NCI-H510A treated with DMSO at 0.1 percent for 48 hours (cell line): ENCODE data around the gene GPS1.

ENCODE experiments used
- DNase-seq: peaks from one replicate; lab custom pipeline; 2025; lab: John Stamatoyannopoulos, UW

The GPS1 gene

DNA sequence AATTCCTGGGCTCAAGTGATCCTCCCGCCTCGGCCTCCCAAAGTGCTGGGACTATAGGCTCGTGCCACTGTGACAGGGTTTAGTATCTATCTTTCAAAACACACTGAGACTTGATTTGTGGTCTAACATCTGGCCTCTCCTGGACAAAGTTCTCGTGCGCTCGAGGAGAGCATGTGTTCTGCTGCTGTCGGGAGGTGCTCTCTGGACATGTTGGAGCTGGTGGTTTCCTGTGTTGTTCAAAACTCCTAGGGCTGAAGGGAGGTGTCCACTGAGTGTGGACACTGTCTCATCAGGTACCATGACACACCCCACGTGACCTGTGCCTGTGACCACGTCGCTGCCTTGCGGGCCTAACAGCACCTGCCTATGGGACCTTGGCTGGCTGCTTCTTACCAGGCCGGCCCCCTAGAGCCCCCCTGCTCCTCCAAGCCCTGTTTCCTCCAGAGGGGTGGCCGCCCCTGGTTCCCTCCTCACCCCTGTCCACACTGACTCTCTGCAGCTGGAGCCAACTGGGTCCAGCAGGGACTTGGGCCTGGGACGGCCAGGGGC, 5.7 kb upstream of the GPS1 start:
- no peak for DNase-seq

DNA sequence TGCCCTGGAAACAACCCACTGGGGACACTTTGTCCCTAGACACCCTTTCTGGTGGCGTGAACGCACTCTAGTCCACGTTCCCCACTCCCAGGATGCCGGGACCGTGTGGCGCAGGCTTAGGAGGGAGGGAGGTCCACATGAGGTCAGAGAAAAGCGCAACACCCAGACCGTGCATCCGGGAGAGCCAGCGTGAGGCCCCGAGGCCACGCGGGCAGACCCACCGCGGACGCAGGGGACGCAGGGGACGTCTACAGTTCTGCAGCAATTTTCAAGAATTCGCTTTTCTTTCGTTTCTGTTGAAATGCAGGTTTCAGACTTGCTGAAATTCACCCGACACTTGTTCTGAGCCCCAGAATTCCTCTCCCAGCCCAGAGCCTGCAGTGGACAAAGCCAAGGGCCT, 4.8 kb upstream of the GPS1 start:
- DNase-seq: no peak

DNA sequence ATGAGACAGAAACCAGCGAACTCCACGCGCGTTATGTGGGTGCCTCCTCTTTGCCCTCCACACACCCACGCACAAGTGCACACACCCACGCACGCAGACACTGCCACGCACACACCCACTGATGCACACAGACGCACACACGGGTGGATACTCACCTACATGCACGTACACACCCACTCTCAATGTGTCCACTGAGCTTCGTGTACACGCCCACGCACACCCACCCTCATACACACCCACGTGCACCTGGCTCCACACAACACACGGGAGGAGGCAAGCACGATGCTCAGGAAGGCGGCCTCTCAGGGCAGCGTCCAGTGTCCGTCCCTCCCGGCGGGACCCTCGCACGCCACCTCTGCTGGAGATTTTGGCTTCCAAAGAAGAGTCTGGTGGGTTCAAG, 4.3 kb upstream of the GPS1 start:
- DNase-seq: no peak

DNA sequence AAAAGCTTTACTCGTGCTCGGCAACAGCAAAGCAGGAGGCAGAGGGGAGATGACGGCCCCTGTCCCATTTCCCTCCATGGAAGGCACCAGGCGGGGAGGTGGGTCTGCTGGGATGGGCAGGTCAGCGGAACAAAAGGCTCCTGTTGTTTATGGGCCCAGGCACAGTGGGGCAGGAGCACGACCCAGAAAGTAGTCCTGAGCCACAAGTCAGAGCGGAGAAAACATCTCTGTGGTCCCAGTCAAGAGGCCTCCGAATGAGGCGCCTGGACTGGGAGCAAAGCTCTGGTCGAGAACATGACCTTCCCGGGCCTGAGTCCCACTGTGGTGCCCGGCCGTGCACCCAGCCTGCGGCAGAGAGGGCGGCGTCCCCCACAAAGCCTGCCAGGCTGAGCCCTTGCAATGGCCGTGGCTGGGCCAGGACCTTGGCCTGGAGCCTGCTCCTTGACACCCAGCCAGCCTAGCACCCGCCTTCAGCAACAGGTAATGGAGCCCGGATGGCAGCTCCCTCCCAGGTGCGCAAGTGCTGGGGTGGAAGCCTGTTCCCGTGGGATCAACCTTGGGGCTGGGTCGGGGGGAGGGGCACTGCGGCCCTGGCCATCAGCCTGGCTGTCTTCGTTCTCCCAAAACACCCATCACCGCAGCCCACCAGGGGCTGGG, 3.7 kb upstream of the GPS1 start:
- no peak for DNase-seq

DNA sequence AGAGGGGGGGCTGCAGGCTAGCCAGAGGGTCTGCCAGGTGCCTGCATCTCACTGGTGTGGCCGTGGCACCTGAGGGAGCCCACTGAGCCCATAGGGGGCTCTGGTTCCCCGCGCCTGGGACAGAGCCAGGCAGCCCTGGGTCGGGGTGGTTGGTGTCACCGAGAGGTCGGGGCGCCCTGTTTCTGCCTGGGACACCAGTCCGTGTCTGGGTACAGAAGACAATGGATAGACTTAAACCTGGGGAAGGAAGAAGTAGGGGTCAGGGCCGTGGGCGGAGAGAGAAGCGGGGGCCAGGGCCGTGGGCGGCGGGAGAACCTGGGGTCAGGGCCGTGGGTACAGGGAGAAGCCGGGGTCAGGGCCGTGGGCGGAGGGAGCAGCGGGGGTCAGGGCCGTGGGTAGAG, 3.1 kb upstream of the GPS1 start:
- DNase-seq: no peak

DNA sequence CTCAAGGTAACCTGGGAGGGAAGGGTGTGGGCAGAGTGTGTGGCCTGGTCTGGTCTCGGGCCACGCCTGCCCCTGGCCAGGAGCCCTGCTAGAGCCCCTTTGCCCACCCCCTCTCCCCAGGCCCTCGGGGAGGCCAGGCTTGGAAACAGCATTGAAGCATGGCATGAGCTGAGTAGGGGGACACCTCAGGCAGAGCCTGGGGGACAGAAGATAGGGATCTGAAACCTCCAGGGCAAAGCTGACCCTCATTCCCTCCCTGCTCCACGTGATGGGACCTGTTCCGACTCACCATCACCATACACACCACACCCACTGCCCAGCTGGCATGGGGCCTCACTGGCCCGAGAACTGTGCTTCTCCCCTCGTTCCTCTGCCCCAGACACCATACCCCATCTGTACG, 2.6 kb upstream of the GPS1 start:
- DNase-seq: no peak

DNA sequence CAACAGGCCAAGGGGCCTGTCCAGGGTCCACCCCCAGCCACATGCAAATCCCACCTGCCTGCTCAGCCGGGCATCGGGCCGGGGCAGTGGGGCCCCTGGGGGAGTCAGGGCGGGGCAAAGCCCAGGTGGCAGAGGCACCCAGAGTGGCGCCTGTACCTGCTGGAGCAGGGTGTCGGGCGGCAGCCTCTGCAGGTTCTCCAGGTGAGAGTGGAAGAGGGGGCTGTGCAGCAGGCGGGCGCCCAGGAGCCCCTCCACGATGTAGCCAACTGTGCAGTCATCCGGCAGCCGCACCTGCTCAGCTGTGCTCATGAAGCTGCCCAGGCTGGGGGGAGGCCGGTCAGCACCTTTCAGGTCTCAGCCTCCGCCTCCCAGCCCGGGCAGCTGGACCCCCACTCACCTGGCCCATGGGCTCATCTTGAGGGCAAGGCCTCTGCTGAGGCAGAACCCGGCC, 2.2 kb upstream of the GPS1 start:
- no peak for DNase-seq

DNA sequence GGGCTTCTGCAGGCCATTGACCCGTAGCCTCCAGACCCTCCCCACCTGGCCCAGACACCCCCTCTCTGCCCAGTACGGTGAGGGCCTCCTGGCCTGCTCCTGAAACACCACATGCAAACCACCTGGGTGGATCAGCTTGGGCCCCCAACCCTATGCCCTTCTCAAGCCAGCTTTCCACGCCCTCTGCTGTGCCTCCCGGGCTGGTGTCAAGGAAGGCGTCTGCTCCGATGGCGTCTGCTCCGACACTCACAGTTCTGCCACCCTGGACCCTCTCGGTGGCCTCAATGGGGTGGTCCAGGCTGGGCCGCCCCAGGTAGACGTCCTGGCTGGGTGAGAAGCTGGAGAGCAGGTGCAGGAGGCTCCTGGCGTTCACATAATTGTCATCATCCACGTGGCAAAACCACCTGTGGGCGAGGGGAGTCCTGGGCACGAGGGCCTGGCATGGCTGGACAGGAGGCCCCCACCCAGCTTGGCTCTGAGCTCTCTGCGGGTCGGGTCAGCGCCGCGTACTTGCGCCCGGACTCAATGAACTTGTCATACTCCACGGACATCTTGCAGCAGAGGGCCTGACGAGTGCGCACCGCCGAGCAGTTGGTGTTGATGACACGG, 1.4 kb upstream of the GPS1 start:
- no peak for DNase-seq

DNA sequence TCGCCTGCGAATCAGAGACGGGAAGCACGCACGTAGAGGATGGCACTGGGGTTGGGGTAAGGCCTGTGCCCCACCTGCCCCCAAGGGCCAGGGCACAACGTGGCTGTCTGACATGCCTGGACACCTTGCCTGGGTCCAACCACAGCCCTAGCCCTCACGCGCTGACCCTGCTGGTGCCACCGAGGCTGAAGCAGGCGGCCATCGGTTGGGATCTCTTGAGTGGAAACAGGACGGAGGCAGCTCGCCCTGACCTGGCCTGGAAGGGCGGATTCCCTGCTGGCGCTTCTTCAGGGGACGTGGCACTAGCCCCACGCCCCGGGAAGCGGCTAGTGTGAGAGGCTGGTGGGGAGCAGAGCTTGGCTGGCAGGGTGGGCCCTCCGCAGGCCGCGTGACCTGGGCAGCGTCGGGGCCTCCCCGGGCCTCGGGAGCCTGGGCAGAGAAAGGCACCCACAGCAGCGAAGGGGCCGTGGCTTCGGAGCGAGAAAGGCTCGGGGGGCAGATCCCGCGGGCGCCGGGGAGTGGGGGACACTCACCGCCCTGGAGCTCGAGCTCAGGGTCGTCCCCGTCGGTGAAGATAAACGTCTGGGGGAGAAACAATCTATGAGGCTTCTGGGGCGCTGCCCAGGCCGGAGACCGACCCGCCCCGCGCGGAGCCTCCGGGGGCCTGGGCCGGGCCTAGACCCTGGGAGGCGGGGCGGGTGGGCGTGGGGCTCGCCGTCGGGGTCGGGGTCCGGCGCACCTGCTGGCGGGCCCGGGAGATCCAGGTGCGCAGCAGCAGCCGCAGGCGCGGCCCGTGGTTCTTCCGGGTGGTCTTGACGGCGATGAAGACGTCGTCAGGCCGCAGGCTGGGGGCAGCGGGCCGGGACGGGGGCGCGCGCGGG, 697 bp upstream of the GPS1 start:
- DNase-seq: no peak

DNA sequence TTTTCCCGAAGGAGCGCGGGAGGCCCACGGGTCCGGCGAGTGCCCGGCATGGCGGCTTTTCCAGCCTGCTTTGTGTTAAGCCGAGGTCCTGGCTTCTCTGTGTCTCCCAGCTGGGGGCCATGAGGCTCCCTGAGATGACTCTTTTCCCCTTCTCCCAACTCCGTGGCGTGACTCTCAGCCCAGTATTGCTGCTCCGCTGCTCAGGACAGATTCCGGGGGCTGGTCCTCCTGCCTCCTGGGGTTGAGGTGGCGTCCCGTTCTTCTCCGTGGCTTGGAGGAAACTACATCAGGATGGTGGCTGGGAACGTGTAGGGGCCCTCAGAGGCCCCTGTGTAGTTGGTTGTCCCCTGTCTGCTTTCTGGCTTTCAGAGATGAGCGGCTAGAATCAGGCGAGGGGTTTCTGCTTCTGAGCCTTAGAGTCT, 951 bp downstream of the GPS1 start:
- DNase-seq: no peak

DNA sequence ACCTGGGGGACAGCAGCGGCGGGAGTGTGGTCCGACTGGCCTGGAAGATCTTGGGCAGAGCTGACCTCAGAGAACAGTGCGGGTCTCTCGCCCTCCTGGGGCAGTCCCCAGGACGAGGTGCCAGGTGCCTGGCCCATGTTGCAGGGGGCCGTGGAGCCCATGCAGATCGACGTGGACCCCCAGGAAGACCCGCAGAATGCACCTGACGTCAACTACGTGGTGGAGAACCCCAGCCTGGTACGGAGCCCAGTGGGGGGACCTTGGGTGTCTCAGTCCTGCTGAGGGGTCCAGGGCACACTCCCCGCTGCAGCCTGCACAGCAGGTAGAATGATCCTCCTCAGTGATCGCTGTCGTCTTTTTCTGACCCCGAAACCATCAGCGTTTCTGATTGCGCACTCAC, 1.4 kb downstream of the GPS1 start:
- DNase-seq: no peak

DNA sequence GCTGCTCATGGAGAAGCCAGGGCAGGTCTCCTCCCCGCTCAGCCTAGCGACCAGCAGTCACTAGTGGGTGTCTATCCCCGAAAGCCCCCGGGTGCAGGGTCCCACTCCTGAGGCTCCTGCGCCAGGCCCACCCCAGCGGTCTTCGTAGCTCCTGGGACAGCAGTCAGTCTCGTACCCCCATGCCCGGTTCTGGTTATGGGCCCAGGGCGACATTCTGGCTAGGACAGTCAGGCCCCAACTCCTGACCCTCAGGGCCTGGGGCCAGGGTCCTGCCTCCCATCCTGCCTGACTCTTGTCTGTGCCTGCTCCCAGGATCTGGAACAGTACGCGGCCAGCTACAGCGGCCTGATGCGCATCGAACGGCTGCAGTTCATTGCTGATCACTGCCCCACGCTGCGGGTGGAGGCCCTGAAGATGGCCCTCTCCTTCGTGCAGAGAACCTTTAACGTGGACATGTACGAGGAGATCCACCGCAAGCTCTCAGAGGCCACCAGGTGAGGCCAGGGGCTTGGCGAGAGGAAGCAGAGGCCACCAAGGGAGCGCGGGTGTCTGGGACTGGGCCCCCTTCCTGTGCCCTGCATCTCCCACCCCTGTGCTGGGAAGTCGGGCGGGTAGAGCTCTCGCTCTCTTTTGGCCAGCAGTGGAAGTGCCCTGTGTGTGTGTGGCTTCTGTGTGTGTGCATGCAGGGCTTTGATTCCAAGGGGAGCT, 2.0 kb downstream of the GPS1 start:
- no peak for DNase-seq

DNA sequence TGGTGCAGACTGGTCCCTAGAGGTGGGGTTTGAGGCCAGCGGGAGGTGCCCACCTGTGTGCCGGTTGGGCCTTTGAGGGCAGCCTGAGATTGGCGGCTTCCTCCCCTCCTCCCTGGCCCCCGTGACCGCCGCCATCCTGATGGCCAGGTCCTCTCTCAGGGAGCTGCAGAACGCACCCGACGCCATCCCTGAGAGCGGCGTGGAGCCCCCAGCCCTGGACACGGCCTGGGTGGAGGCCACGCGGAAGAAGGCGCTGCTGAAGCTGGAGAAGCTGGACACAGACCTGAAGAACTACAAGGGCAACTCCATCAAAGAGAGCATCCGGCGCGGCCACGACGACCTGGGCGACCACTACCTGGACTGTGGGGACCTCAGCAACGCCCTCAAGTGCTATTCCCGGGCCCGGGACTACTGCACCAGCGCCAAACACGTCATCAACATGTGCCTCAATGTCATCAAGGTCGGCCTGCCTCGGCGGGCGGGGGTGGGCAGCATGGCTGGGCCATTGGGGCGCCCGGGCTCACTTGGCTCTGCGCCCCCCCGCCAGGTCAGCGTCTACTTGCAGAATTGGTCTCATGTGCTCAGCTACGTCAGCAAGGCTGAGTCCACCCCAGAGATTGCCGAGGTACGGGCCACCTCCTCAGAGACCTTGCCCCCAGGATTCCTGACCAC, 2.8 kb downstream of the GPS1 start:
- DNase-seq: no peak

DNA sequence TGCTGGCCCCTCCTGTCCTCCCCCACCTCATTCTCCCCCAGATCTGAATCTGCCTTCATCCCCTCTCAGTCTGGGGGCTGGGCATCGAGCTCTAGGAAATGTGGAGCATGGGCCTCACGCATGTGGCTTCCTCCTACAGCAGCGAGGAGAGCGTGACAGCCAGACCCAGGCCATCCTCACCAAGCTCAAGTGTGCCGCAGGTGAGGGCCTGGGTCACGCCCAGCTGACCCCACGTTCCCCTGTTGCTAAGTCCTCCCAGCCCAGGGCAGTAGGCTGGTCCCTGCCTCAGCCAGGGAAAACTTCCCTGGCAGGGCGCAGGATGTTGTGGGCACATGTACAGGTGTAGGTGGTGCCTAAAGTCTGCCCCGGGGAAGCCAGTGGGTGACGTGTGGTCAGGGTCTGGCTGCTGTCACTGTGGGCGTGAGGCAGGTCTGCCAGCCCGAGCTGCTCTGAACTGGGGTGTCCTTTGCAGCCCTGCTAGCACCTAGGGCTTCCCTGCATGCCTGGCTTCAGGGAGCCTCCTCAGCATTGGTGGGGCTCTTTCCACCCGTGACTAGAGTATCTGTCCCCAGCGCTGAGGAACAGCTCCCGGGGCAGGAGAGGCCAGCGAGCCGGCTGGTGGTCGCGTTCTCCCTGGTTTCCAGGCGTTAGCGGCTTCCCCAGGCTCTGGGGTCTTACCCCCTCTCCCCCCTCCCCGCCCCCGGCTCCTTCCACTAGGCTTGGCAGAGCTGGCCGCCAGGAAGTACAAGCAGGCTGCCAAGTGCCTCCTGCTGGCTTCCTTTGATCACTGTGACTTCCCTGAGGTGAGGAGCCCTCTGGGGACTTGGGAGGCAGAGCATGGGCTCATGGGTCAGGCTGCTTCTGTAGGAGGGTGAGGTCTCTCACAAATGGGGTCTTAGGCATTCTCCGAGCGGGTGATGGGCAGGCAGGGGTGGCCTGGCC, 3.6 kb downstream of the GPS1 start:
- DNase-seq: no peak

DNA sequence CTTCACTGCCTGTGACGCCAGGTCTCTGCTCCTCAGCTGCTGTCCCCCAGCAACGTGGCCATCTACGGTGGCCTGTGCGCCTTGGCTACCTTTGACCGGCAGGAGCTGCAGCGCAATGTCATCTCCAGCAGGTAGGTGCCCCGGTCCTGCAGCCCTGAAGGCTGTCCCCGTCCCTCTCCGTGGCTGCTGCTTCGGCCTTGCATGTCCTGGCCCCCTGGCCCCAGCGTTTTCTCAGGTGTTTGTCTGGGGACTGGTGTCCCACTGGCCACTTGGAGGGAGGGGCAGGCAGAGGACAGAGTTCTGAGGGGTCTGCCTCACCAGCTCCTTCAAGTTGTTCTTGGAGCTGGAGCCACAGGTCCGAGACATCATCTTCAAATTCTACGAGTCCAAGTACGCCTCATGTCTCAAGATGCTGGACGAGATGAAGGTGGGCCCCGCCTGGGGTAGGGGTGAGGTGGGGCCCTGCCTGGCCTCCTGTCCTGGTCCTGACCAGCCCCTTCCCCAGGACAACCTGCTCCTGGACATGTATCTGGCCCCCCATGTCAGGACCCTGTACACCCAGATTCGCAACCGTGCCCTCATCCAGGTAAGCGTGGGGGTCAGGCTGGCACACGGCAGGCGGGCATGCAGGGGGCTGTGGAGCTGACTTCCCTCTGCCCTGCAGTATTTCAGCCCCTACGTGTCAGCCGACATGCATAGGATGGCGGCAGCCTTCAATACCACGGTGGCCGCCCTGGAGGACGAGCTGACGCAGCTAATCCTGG, 4.4 kb downstream of the GPS1 start:
- no peak for DNase-seq

DNA sequence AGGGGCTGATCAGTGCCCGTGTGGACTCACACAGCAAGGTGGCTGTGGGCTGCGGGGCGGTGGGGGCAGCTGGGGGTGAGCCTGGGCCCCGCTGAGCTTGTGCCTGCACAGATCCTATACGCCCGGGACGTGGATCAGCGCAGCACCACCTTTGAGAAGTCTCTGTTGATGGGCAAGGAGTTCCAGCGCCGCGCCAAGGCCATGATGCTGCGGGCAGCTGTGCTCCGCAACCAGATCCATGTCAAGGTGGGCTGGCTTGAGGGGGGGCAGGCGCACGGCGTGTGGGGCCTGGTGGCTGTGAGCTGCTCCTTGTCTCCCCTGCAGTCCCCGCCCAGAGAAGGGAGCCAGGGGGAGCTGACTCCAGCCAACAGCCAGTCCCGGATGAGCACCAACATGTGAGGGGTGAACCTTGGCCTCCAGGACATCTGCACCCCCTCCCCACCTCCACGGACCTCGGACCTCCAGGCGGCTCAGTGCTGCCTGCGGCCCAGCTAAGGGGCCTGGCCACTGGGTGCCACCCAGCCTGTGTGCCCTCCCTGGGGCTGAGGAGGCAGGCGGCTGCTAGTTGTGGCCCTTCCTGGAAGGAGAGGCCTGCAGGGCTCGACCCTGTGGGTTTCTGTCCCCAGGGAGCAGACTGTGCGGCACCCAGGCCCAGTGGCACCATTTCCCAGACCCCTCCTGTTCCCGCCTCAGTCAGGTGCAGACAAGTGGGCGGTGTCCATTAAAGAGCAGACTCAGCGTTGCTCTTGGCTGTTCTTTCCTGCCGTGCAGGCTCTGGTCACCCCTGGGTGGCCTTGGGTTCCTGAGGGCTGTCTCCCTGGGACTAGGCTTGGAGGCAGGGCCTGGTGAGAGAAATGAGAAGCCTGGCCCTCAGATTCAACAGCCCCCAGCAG, 5.3 kb downstream of the GPS1 start:
- no peak for DNase-seq

DNA sequence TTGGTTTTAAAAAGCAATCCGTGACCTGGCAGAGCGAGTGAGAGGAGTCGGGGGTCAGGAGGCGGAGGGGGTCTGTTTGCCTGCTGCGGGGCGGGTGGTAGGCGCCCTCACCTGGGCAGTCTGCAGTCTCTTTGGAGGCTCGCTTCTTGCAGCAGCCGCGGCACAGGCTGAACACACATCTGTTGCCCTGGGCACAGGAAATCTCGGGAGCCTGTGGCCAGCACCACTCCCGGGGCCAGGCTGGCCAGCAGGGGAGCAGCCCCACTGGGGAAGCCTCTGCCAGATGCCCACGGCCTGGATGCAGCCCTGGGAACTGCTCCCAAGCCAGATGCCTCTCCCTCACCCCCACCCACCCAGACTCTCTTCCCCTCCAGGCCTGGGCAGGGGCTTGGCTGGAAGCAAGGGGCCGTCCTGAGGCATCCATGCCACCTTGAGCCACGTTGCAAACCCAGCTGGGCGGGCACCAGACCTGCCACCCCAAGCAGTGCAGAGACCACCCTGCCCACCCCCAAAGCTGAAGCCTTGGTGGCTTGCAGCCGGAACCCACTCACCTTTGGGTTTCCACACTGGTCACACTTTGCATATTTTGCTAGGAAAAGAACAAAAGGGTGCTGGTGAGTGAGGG, 6.6 kb downstream of the GPS1 start:
- no peak for DNase-seq

DNA sequence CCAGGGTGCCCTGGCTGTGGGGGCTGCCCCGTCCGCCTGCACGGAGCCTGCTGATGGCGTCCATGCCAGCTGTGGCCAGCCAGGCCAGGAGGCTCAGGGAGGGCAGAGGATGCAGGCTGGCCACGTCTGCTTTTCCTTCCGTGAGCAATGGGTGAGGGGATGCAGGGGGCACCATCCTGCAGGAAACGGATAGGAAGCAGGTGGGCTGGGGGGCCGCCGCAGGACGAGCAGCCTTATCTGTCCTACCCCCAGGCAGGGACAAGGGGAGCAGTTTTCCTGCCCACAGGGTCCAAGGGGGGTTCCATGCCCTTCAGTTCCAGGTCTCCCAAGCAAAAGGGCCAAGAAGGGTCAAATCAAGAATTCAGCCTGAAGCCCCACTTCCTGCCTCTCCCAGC, 7.2 kb downstream of the GPS1 start:
- no peak for DNase-seq
